ENCODE data around the gene LRRIQ3. TPM values are rescaled to one million over a fixed set of nuclear protein-coding genes. Genes with fewer than 3 reads are reported as not detected.

LRRIQ3 gene, protein sequence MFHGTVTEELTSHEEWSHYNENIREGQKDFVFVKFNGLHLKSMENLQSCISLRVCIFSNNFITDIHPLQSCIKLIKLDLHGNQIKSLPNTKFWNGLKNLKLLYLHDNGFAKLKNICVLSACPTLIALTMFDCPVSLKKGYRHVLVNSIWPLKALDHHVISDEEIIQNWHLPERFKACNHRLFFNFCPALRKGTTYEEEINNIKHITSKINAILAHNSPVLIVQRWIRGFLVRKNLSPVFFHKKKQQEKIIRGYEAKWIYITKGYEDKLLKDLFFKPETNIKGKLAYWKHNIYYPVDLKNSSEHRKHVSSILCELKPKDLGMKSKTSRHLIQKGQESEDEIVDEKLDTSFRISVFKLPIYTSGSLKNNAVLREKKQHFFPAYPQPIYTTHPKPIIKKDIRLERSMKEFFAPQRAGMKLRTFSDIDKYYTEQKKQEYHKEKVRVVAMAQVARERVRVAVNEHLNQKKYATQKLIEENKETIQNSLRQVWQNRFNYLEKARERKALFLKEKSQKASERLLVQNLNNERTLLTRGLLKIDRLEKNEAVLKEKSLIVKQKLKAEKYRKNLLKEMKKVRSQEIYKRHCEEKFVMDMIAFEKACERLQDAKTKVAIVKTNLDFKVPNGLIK
- total RNA-seq (2022; extraction: Qiagen RNA extraction), result 0.47 to 0.78 TPM (median 0.58 TPM) in 5 replicates

DNA sequence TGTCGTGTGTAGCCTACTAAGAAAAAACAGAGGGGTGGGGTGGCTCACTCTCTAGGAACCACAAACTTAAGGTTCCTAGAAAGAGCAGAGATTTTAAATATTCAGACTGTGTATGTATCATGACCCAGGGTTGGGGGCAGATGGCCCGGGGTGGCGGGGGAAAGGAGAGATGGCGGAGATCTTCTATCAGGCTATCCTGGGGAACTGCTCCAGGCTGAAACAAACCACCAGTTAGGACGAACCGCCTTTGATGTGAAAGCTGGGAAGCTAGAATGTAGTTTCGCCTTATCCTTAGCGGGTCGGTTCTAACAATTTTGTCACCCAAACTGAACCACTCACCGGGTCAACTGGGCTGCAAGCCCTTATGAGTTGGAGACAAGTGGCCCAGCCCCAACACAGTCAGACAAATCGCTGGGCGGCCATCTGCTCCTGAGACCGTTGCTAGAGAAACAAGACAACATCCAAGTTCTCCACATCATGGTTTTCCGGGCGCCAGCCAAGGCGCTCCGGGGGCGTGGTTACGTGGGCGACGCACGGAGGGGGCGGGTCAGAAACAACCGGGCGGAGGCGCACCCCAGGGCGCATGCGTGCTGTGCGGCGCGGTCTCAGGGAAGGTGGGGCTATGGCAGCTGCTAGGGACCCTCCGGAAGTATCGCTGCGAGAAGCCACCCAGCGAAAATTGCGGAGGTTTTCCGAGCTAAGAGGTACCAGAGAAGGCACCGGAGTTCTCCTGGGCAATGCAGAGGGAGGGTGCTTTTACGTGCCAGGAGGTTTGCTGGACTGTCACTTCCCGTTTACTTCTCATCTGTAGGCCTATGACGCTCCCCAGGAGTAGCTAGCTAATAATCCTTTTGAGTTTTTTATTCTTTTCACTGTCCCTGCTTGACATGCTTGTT, at the start of gene LRRIQ3, which contains the start of gene FPGT:
TSS of gene LRRIQ3 (minus strand) at position 520 of the 896 bp plus-strand sequence. CDS start 14,492 bp downstream, outside the sequence.
TSS of gene FPGT (plus strand) at position 586 of the 896 bp plus-strand sequence. CDS start at position 623, 37 bp downstream.

DNA sequence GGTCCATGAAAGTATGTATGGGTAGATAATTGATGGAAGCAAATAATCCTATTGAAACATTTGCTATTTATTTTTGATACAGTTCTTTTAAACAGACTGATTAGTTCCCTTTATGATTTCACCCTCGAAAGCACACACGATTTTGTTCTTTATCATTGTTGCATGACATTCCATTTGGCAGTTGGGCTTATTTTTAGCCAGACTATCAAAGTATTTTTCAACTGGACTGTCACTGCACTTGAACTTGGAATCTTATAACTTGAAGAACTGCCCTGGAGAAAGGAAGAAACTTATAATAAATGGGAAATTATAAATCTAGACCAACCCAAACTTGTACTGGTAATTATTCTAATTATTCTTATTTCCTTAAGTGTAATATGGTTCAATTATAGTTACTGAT, 37.2 kb upstream of the LRRIQ3 start, which contains the start of gene TNNI3K:
TSS of gene TNNI3K (plus strand) at position 235 of the 400 bp plus-strand sequence. CDS start at position 300, 65 bp downstream.

Other genes with a start within 250 kb of the LRRIQ3 start
- 4.1 to 9.9 TPM (median 7.5 TPM) in 5 replicates for gene FPGT, start 66 bp upstream of the LRRIQ3 start, total RNA-seq (2022; extraction: Qiagen RNA extraction)
- not detected in 5 replicates for gene TNNI3K, start 37.2 kb upstream of the LRRIQ3 start, total RNA-seq (2022; extraction: Qiagen RNA extraction)